ENCODE measurements around the gene CAVIN4.

The CAVIN4 gene

DNA sequence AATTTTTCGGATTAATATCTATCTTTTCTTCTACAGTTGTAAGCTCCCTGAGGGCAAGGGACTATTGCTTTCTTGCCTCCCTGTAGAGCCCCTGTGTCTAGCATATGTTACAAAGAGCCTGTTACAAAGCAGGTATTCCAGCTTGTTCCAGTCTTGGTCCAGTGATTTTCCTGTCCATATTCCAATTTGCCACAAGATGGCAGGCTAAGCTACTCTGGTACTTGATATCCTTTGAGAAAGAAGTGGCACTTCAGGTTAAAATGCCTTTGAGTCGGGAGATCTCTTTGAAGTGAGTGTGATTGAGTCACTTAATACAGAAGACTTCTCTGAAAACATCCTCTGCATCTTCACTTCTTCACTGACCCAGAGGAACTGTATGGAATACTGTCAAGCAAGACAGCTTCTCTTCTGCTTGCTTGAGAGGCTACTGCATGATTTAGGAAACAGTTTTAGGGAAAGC is 24.5 kb downstream of the CAVIN4 start:
- no peaks in the 10 kb centered on the region for H3K9me3 ChIP-seq (ENCODE audit: control insufficient read depth in 2 of 2, low read length in 2 of 2)
- no peak overlapping the region for H3K9ac ChIP-seq (ENCODE audit: low read depth in 1 of 2, low read length in 2 of 2)
- no peak overlapping the region for H3K27ac ChIP-seq (ENCODE audit: low read depth in 2 of 2, low read length in 2 of 2)
- no peaks in the 10 kb centered on the region for H3K27me3 ChIP-seq (ENCODE audit: control insufficient read depth in 2 of 2, insufficient read depth in 2 of 2, low read length in 2 of 2)
- H3K4me1 ChIP-seq (ENCODE audit: control insufficient read depth in 2 of 2, insufficient read depth in 2 of 2, low read length in 2 of 2): peaks cover 3 to 11% of the 10 kb centered on the region in 2 donors
- H3K4me3 ChIP-seq (ENCODE audit: low read length in 2 of 2): no peak overlapping the region
- H3K36me3 ChIP-seq (ENCODE audit: control insufficient read depth in 2 of 2, insufficient read depth in 2 of 2, low read length in 2 of 2): no peaks in the 10 kb centered on the region

DNA sequence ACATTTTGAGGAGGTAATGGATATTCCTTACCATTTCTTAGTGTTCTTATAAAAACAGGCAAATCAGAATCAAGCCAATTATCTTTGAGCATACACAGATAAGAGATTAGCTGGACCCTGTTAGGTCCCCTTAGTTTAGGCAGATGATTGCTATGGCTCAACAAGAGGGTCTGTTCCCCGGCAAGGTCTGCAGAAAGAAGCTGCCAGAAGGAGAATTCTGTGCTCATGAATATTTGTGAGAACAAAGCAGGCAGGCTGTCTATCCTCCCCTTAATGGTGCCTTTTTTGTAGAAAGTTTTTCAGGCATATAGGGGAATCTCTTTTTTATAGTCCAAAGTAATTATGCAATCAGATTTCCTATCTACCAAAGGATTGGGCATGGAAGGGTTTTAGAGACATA is 27.5 kb downstream of the CAVIN4 start:
- Histone ChIP-seq H3K27ac (ENCODE audit: low read depth in 2 of 2, low read length in 2 of 2) (no peak overlapping the region), H3K36me3 (ENCODE audit: control insufficient read depth in 2 of 2, insufficient read depth in 2 of 2, low read length in 2 of 2) (no peaks in the 10 kb centered on the region), H3K4me3 (ENCODE audit: low read length in 2 of 2) (no peak overlapping the region), H3K9me3 (ENCODE audit: control insufficient read depth in 2 of 2, low read length in 2 of 2) (no peaks in the 10 kb centered on the region), H3K9ac (ENCODE audit: low read depth in 1 of 2, low read length in 2 of 2) (no peak overlapping the region), H3K27me3 (ENCODE audit: control insufficient read depth in 2 of 2, insufficient read depth in 2 of 2, low read length in 2 of 2) (no peaks in the 10 kb centered on the region), H3K4me1 (ENCODE audit: control insufficient read depth in 2 of 2, insufficient read depth in 2 of 2, low read length in 2 of 2) (no peaks in the 10 kb centered on the region)

DNA sequence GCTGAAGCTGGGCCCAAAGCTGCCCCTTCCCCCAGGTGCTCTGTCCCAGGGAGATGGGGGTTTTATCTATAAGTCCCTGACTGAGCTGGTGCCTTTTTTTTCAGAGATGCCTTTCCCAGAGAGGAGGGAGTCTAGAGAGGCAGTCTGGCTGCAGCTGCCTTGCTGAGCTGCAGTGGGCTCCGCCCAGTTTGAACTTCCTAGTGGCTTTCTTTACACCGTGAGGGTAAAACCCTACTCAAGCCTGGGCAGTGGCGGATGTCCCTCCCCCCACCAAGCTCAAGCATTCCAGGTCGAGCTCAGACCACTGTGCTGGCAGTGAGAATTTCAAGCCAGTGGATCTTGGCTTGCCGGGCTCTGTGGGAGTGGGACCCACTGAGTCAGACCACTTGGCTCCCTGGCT is 41.3 kb downstream of the CAVIN4 start:
- Histone ChIP-seq H3K36me3 (ENCODE audit: control insufficient read depth in 2 of 2, insufficient read depth in 2 of 2, low read length in 2 of 2) (no peaks in the 10 kb centered on the region), H3K27ac (ENCODE audit: low read depth in 2 of 2, low read length in 2 of 2) (no peak overlapping the region), H3K9me3 (ENCODE audit: control insufficient read depth in 2 of 2, low read length in 2 of 2) (no peaks in the 10 kb centered on the region), H3K4me1 (ENCODE audit: control insufficient read depth in 2 of 2, insufficient read depth in 2 of 2, low read length in 2 of 2) (no peaks in the 10 kb centered on the region), H3K4me3 (ENCODE audit: low read length in 2 of 2) (no peak overlapping the region), H3K27me3 (ENCODE audit: control insufficient read depth in 2 of 2, insufficient read depth in 2 of 2, low read length in 2 of 2) (no peaks in the 10 kb centered on the region), H3K9ac (ENCODE audit: low read depth in 1 of 2, low read length in 2 of 2) (no peak overlapping the region)

DNA sequence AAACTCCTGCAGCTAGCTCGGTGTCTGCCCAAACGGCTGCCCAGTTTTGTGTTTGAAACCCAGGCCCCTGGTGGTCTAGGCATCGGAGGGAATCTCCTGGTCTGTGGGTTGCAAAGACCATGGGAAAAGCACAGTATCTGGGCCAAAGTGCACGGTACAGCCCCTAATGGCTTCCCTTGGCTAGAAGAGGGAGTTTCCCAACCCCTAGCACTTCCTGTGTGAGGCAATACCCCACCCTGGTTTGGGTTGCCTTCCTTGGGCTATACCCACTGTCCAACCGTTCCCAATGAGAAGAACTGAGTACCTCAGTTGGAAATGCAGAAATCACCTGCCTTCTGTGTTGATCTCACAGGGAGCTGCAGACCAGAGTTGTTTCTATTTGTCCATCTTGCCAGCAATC is 41.8 kb downstream of the CAVIN4 start:
- no peaks in the 10 kb centered on the region for H3K27me3 ChIP-seq (ENCODE audit: control insufficient read depth in 2 of 2, insufficient read depth in 2 of 2, low read length in 2 of 2)
- H3K4me1 ChIP-seq (ENCODE audit: control insufficient read depth in 2 of 2, insufficient read depth in 2 of 2, low read length in 2 of 2): no peaks in the 10 kb centered on the region
- H3K9ac ChIP-seq (ENCODE audit: low read depth in 1 of 2, low read length in 2 of 2): no peak overlapping the region
- no peaks in the 10 kb centered on the region for H3K9me3 ChIP-seq (ENCODE audit: control insufficient read depth in 2 of 2, low read length in 2 of 2)
- no peak overlapping the region for H3K4me3 ChIP-seq (ENCODE audit: low read length in 2 of 2)
- H3K36me3 ChIP-seq (ENCODE audit: control insufficient read depth in 2 of 2, insufficient read depth in 2 of 2, low read length in 2 of 2): no peaks in the 10 kb centered on the region
- no peak overlapping the region for H3K27ac ChIP-seq (ENCODE audit: low read depth in 2 of 2, low read length in 2 of 2)

DNA sequence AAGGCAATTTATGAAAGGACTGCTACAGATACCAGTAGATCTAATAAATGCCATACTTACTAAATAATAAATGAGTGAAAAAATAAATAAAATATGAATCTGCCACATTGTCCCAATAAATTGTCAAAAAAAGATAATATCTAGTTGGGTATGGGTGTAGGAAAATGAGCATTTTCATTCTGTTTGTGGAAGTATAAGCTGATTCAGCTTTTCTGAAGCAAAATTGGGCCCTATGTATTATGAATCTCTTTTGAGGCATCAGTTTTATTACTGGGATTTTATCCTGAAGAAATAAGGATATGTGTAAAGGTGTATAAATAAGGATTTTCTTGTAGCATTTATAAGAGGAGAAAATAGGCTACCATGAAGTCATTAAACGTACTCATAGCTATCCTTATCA is 46.1 kb downstream of the CAVIN4 start:
- Histone ChIP-seq H3K4me3 (ENCODE audit: low read length in 2 of 2) (no peak overlapping the region), H3K27ac (ENCODE audit: low read depth in 2 of 2, low read length in 2 of 2) (no peak overlapping the region), H3K27me3 (ENCODE audit: control insufficient read depth in 2 of 2, insufficient read depth in 2 of 2, low read length in 2 of 2) (no peaks in the 10 kb centered on the region), H3K4me1 (ENCODE audit: control insufficient read depth in 2 of 2, insufficient read depth in 2 of 2, low read length in 2 of 2) (no peaks in the 10 kb centered on the region), H3K9ac (ENCODE audit: low read depth in 1 of 2, low read length in 2 of 2) (no peak overlapping the region), H3K9me3 (ENCODE audit: control insufficient read depth in 2 of 2, low read length in 2 of 2) (no peaks in the 10 kb centered on the region), H3K36me3 (ENCODE audit: control insufficient read depth in 2 of 2, insufficient read depth in 2 of 2, low read length in 2 of 2) (no peaks in the 10 kb centered on the region)

DNA sequence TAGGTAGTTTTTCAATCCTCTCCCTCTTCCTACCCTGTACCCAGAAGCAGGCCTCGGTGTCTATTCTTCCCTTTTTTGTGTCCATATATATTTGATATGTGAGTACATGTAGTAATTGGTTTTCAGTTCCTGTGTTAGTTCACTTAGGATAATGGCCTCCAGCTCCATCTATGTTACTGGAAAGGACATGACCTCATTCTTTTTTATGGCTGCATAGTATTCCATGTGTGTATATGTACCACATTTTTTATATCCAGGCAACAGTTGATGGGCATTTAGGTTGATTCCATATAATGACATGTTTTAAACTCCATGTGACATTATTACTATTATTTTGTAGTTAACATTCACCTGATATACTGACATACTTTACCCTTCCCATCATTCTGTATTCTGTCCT is 49.1 kb downstream of the CAVIN4 start:
- Histone ChIP-seq H3K4me3 (ENCODE audit: low read length in 2 of 2) (no peak overlapping the region), H3K27ac (ENCODE audit: low read depth in 2 of 2, low read length in 2 of 2) (no peak overlapping the region), H3K9me3 (ENCODE audit: control insufficient read depth in 2 of 2, low read length in 2 of 2) (no peaks in the 10 kb centered on the region), H3K4me1 (ENCODE audit: control insufficient read depth in 2 of 2, insufficient read depth in 2 of 2, low read length in 2 of 2) (no peaks in the 10 kb centered on the region), H3K9ac (ENCODE audit: low read depth in 1 of 2, low read length in 2 of 2) (no peak overlapping the region), H3K36me3 (ENCODE audit: control insufficient read depth in 2 of 2, insufficient read depth in 2 of 2, low read length in 2 of 2) (no peaks in the 10 kb centered on the region), H3K27me3 (ENCODE audit: control insufficient read depth in 2 of 2, insufficient read depth in 2 of 2, low read length in 2 of 2) (no peaks in the 10 kb centered on the region)

DNA sequence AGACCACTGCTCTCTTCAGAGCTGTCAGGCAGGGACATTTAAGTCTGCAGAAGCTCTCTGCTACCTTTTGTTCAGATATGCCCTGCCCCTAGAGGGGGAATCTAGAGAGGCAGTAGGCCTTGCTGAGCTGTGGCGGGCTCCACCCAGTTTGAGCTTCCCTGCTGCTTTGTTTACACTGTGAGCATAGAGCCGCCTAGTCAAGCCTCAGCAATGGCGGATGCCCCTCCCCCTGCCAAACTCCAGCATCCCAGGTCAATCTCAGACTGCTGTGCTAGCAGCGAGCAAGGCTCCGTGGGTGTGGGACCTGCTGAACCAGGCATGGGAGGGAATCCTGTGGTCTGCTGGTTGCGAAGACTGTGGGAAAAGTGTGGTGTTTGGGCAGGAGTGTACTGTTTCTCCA is 59.9 kb downstream of the CAVIN4 start:
- no peaks in the 10 kb centered on the region for H3K27me3 ChIP-seq (ENCODE audit: control insufficient read depth in 2 of 2, insufficient read depth in 2 of 2, low read length in 2 of 2)
- no peaks in the 10 kb centered on the region for H3K9me3 ChIP-seq (ENCODE audit: control insufficient read depth in 2 of 2, low read length in 2 of 2)
- no peak overlapping the region for H3K27ac ChIP-seq (ENCODE audit: low read depth in 2 of 2, low read length in 2 of 2)
- no peak overlapping the region for H3K9ac ChIP-seq (ENCODE audit: low read depth in 1 of 2, low read length in 2 of 2)
- no peaks in the 10 kb centered on the region for H3K36me3 ChIP-seq (ENCODE audit: control insufficient read depth in 2 of 2, insufficient read depth in 2 of 2, low read length in 2 of 2)
- H3K4me1 ChIP-seq (ENCODE audit: control insufficient read depth in 2 of 2, insufficient read depth in 2 of 2, low read length in 2 of 2): no peaks in the 10 kb centered on the region
- H3K4me3 ChIP-seq (ENCODE audit: low read length in 2 of 2): no peak overlapping the region

All from mucosa of rectum (tissue), 2 donors.